Endothelial cell of umbilical vein (primary cell): ENCODE measurements around the gene HOXB7.

Source experiments
- EZH2 ChIP-seq: IDR thresholded peaks from 2 replicates; pipeline ENCODE4 v1.6.1; 2012; ENCODE audit warnings: borderline replicate concordance, low read depth, mild to moderate bottlenecking, moderate library complexity, low read length, inconsistent platforms; ENCODE audit not compliant: severe bottlenecking
- FOS ChIP-seq: IDR thresholded peaks from 2 replicates; pipeline ENCODE4 v1.6.1; 2011; ENCODE audit warnings: mild to moderate bottlenecking, low read length, moderate library complexity, borderline replicate concordance; ENCODE audit not compliant: insufficient read depth
- GATA2 ChIP-seq: IDR thresholded peaks from 2 replicates; pipeline ENCODE4 v1.7.0; 2011; ENCODE audit warnings: low read depth, mild to moderate bottlenecking, moderate library complexity, mixed read lengths, low read length; ENCODE audit not compliant: insufficient read length, insufficient read depth
- JUN ChIP-seq: IDR thresholded peaks from 2 replicates; pipeline ENCODE4 v1.6.1; 2011; ENCODE audit warnings: borderline replicate concordance, low read depth; ENCODE audit not compliant: insufficient read length, insufficient read depth
- POLR2A ChIP-seq: IDR thresholded peaks from 2 replicates; pipeline ENCODE4 v1.6.1; 2012; ENCODE audit warnings: low read depth, mild to moderate bottlenecking, control low read depth, low read length
- POLR2AphosphoS5 ChIP-seq: IDR thresholded peaks from 2 replicates; pipeline ENCODE4 v1.6.1; 2012; ENCODE audit warnings: low read depth, mild to moderate bottlenecking, control low read depth, low read length, moderate library complexity; ENCODE audit not compliant: insufficient read depth
- TF ChIP-seq, protein P1 (sequence below): IDR thresholded peaks from 2 replicates; pipeline ENCODE4 v1.6.1; 2011; ENCODE audit not compliant: insufficient read depth, insufficient read length
- TF ChIP-seq, protein P2 (sequence below), 2 donors: IDR thresholded peaks; 1 replicate in 1 of 2; 2 replicates in 1 of 2; pipeline ENCODE4 v1.5.1; 2011; ENCODE audit warnings: low read length in 2 of 2, mild to moderate bottlenecking in 2 of 2, moderate library complexity in 2 of 2, control low read depth in 1 of 2, inconsistent platforms in 1 of 2, low read depth in 1 of 2; ENCODE audit not compliant: insufficient read depth in 1 of 2; ENCODE audit errors: extremely low read depth in 1 of 2

DNA sequence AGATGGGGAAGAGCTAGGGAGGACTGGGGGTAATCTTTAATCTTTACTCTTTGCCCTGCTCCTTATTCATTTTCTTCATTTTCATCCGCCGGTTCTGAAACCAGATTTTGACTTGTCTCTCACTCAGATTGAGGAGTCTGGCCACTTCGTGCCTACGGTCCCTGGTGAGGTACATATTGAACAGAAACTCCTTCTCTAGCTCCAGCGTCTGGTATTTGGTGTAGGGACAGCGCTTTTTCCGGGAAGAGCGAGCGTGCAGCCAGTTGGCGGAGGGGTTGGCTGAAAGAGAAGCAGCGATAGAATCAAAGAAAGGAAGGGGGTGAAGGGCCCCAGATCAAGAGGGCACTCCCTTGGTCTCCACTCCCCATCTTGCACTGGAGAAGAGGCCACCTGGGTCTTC, 12.0 kb upstream of the HOXB7 start:
- TF ChIP-seq JUN (no peak), POLR2A (no peak), POLR2AphosphoS5 (no peak), FOS (no peak), EZH2 (no peak), GATA2 (no peak)
- TF ChIP-seq, protein P1, sequence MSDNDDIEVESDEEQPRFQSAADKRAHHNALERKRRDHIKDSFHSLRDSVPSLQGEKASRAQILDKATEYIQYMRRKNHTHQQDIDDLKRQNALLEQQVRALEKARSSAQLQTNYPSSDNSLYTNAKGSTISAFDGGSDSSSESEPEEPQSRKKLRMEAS, result no peak
- TF ChIP-seq, protein P2, sequence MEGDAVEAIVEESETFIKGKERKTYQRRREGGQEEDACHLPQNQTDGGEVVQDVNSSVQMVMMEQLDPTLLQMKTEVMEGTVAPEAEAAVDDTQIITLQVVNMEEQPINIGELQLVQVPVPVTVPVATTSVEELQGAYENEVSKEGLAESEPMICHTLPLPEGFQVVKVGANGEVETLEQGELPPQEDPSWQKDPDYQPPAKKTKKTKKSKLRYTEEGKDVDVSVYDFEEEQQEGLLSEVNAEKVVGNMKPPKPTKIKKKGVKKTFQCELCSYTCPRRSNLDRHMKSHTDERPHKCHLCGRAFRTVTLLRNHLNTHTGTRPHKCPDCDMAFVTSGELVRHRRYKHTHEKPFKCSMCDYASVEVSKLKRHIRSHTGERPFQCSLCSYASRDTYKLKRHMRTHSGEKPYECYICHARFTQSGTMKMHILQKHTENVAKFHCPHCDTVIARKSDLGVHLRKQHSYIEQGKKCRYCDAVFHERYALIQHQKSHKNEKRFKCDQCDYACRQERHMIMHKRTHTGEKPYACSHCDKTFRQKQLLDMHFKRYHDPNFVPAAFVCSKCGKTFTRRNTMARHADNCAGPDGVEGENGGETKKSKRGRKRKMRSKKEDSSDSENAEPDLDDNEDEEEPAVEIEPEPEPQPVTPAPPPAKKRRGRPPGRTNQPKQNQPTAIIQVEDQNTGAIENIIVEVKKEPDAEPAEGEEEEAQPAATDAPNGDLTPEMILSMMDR (IDR thresholded peaks at IDR 0.05; ENCODE audit: extremely low read depth in 1 of 2, insufficient read depth in 1 of 2, low read depth in 1 of 2, low read length in 2 of 2), result no peak
